Caco-2 (cell line): Measurements from ENCODE around the gene PTPN7. TPM values are rescaled to one million over a fixed set of nuclear protein-coding genes. Genes with fewer than 3 reads are reported as not detected.

Source experiments
- BruUV-seq: library from RNA; stranded (reverse); fragments of 400-500 nt; replicated peaks from 2 replicates; lab custom pipeline; 2021; lab: Mats Ljungman, UMichigan
- CTCF ChIA-PET: fragments of 300-600 bp; sonication (Branson Sonifier 250); formaldehyde crosslinking; loops from one replicate; lab custom pipeline; 2022; ENCODE audit warnings: antibody characterized with exemption; lab: Charles Lee
- POLR2A ChIA-PET: fragments of 300-600 bp; sonication (Branson Sonifier 250); formaldehyde crosslinking; loops from one replicate; lab custom pipeline; 2022; ENCODE audit warnings: antibody characterized with exemption; lab: Charles Lee
- DNase-seq, 2 experiments: peaks; one replicate each; pipeline versions ENCODE4 v3.0.0 to v3.0.0-alpha.2; 2020 to 2022
- H3K27me3 ChIP-seq: replicated peaks from 2 replicates; pipeline ENCODE4 v1.6.0; 2011; ENCODE audit warnings: low read length; ENCODE audit not compliant: control insufficient read depth, insufficient read depth
- H3K36me3 ChIP-seq: 2 replicates; pipeline ENCODE4 v1.5.1; 2011; ENCODE audit warnings: low read length; ENCODE audit not compliant: control insufficient read depth, insufficient read depth
- H3K4me1 ChIP-seq: fragments of 250-450 bp; sonication (Bioruptor Pico); 2 replicates; pipeline ENCODE4 v1.5.1; 2020; ENCODE audit warnings: mild to moderate bottlenecking
- H3K4me3 ChIP-seq: 2 replicates; pipeline ENCODE4 v1.5.1; 2011; ENCODE audit warnings: low read depth, mild to moderate bottlenecking, control low read depth, low read length
- H3K9me3 ChIP-seq: fragments of 250-450 bp; sonication (Bioruptor Pico); 2 replicates; pipeline ENCODE4 v1.5.1; 2020; ENCODE audit warnings: mild to moderate bottlenecking, moderate library complexity
- H3K27ac Mint-ChIP-seq: one replicate; pipeline ENCODE4 v1.8.0; 2022; ENCODE audit warnings: mixed read lengths; ENCODE audit not compliant: unreplicated experiment
- H3K27me3 Mint-ChIP-seq: one replicate; pipeline ENCODE4 v1.8.0; 2022; ENCODE audit warnings: mixed read lengths; ENCODE audit not compliant: insufficient read depth, unreplicated experiment
- H3K36me3 Mint-ChIP-seq: one replicate; pipeline ENCODE4 v1.8.0; 2022; ENCODE audit warnings: mild to moderate bottlenecking, mixed read lengths; ENCODE audit not compliant: insufficient read depth, unreplicated experiment
- H3K4me1 Mint-ChIP-seq: one replicate; pipeline ENCODE4 v1.8.0; 2022; ENCODE audit warnings: low read depth, mixed read lengths; ENCODE audit not compliant: unreplicated experiment
- H3K4me3 Mint-ChIP-seq: one replicate; pipeline ENCODE4 v1.8.0; 2022; ENCODE audit warnings: mild to moderate bottlenecking, moderate library complexity, mixed read lengths; ENCODE audit not compliant: unreplicated experiment
- H3K9me3 Mint-ChIP-seq: one replicate; pipeline ENCODE4 v1.8.0; 2022; ENCODE audit warnings: mixed read lengths; ENCODE audit not compliant: unreplicated experiment
- intact Hi-C: fragments of 100-400 bp; cut with micrococcal nuclease; formaldehyde crosslinking; loops from one replicate; pipeline ENCODE4 v1.10.0; 2022; ENCODE audit not compliant: unreplicated experiment
- total RNA-seq: library from RNA; stranded (reverse); gene quantifications from 2 replicates; pipeline ENCODE4 v1.2.3, GENCODE V29; 2022
- TF ChIP-seq, protein P1 (sequence below), 2 experiments: fragments of 200-600 bp in 1 of 2; IDR thresholded peaks; 1 replicate in 1 of 2; 2 replicates in 1 of 2; pipeline versions ENCODE4 v1.5.1 to v1.8.0; 2011 to 2022; ENCODE audit warnings: antibody characterized with exemption in 1 of 2, control low read depth in 1 of 2, inconsistent platforms in 1 of 2, low read depth in 1 of 2, low read length in 1 of 2, mild to moderate bottlenecking in 1 of 2, moderate library complexity in 1 of 2; ENCODE audit not compliant: insufficient read depth in 1 of 2, severe bottlenecking in 1 of 2, unreplicated experiment in 1 of 2

PTPN7 gene
- total RNA-seq, 1 experiment from 2014 or later, result not detected

DNA sequence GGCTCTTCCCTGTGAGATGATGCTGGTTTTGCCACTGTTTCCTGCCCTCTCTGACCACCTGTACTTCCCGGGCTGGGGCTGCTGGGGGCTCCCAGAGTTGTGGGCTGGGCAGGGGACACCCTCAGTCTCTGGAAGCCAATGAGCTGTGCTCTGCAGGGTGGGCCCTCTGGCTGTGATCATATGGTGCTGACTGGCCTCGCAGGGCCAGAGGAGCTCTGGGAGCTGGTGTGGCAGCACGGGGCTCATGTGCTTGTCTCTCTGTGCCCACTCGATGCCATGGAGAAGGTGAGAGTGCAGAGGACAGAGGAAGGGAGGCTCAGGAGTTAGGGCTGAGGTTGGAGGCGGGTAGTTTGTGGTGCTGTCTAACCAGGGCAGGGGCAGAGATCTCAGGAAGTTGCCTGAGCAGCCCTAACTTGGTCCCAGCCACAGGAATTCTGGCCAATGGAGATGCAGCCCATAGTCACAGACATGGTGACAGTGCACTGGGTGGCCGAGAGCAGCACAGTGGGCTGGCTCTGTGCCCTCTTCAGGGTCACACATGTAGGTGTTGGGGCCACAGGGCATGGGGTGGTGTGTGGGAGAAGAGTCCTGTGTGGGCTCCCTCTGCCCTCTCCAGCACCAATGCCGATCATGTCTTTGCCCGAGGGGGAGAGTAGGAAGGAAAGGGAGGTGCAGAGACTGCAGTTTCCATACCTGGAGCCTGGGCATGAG, 27.4 kb upstream of the PTPN7 start:
- Histone ChIP-seq H3K36me3 (no peaks in the 10 kb centered on the region), H3K9me3 (no peaks in the 10 kb centered on the region), H3K4me1 (peaks cover 17% of the 10 kb centered on the region), H3K27me3 (no peaks in the 10 kb centered on the region), H3K4me3 (no peak overlapping the region)
- Mint-ChIP-seq H3K4me1 (peaks cover 20% of the 10 kb centered on the region), H3K27ac (no peak overlapping the region), H3K9me3 (no peaks in the 10 kb centered on the region), H3K36me3 (peaks cover under 1% of the 10 kb centered on the region), H3K4me3 (no peak overlapping the region), H3K27me3 (peaks cover 2% of the 10 kb centered on the region)
- intact Hi-C loops, result loop anchor here (5.0 kb wide), 1 partner anchor 69 kb away; no protein-coding TSS in a partner anchor
- BruUV-seq, result no TSS peak
- no peak for DNase-seq
- ChIA-PET POLR2A (no interaction called here), CTCF (interaction anchor here (0.7 to 1.6 kb wide), 2 partner anchors 8 to 29 kb away, joined by 3 to 4 read pairs; no protein-coding TSS in a partner anchor)
- TF ChIP-seq, protein P1, sequence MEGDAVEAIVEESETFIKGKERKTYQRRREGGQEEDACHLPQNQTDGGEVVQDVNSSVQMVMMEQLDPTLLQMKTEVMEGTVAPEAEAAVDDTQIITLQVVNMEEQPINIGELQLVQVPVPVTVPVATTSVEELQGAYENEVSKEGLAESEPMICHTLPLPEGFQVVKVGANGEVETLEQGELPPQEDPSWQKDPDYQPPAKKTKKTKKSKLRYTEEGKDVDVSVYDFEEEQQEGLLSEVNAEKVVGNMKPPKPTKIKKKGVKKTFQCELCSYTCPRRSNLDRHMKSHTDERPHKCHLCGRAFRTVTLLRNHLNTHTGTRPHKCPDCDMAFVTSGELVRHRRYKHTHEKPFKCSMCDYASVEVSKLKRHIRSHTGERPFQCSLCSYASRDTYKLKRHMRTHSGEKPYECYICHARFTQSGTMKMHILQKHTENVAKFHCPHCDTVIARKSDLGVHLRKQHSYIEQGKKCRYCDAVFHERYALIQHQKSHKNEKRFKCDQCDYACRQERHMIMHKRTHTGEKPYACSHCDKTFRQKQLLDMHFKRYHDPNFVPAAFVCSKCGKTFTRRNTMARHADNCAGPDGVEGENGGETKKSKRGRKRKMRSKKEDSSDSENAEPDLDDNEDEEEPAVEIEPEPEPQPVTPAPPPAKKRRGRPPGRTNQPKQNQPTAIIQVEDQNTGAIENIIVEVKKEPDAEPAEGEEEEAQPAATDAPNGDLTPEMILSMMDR (IDR thresholded peaks at IDR 0.05; ENCODE audit: insufficient read depth in 1 of 2, low read depth in 1 of 2, low read length in 1 of 2, severe bottlenecking in 1 of 2, unreplicated experiment in 1 of 2), result no peak

DNA sequence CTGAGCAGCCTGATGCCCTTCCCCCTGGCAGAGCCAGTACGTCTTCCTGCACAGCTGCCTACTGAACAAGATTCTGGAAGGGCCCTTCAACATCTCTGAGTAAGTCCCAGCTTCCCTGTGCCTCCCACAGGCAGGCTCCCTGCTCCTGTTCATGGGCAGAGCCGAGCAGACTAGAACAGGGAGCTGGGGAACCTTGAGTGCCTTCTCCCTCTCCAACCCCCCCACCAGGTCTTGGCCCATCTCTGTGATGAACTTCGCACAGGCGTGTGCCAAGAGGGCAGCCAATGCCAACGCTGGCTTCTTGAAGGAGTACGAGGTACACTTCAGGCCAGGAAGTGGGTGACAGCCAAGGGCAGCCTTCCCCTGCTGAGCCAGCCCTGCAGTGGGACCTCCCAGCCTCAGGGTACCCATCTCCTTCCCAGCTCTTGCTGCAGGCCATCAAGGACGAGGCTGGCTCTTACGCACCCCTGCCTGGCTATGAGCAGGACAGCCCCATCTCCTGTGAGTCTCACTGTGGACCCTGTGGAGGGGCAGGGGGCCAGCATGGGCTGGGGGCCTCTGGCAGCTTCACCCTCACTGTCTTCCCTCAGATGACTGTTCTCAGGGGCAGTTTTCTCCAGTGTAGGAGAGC, 26.8 kb upstream of the PTPN7 start:
- H3K36me3 ChIP-seq, result no peaks in the 10 kb centered on the region
- POLR2A ChIA-PET, result no interaction called here
- no peaks in the 10 kb centered on the region for H3K9me3 ChIP-seq
- H3K27me3 ChIP-seq, result no peaks in the 10 kb centered on the region
- Mint-ChIP-seq H3K36me3 (peaks cover 6% of the 10 kb centered on the region), H3K27ac (no peak overlapping the region), H3K27me3 (peaks cover 2% of the 10 kb centered on the region), H3K4me1 (peaks cover 20% of the 10 kb centered on the region), H3K4me3 (no peak overlapping the region), H3K9me3 (no peaks in the 10 kb centered on the region)
- no peak for DNase-seq
- peaks cover 13% of the 10 kb centered on the region for H3K4me1 ChIP-seq
- intact Hi-C loops, result loop anchor here (5.0 kb wide), 1 partner anchor 70 kb away; no protein-coding TSS in a partner anchor
- H3K4me3 ChIP-seq, result no peak overlapping the region
- CTCF ChIA-PET, result interaction anchor here (0.7 kb wide), 1 partner anchor 9 kb away, joined by 4 read pairs; no protein-coding TSS in a partner anchor
- TF ChIP-seq, protein P1 (IDR thresholded peaks at IDR 0.05; ENCODE audit: insufficient read depth in 1 of 2, low read depth in 1 of 2, low read length in 1 of 2, severe bottlenecking in 1 of 2, unreplicated experiment in 1 of 2), result no peak
- BruUV-seq, result no TSS peak

DNA sequence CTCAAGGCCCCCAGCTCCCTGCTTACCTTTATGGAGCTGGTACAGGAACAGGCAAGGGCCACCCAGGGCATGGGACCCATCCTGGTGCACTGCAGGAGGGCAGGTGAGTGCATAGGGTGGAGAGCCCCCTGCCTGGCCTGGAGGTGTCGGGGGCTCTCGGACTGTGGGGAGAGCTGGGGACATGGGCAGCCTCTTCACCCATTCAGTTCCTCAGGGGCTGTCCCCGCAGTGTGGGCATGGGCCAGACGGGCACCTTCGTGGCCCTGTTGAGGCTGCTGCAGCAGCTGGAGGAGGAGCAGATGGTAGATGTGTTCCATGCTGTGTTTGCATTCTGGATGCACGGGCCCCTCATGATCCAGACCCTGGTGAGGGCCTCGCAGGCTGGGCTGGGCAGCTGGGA, 25.9 kb upstream of the PTPN7 start:
- Mint-ChIP-seq H3K27me3 (peaks cover 2% of the 10 kb centered on the region), H3K4me3 (no peak overlapping the region), H3K4me1 (peaks cover 20% of the 10 kb centered on the region), H3K9me3 (no peaks in the 10 kb centered on the region), H3K36me3 (peaks cover 6% of the 10 kb centered on the region), H3K27ac (no peak overlapping the region)
- Histone ChIP-seq H3K36me3 (no peaks in the 10 kb centered on the region), H3K4me1 (peaks cover 13% of the 10 kb centered on the region), H3K9me3 (no peaks in the 10 kb centered on the region), H3K27me3 (no peaks in the 10 kb centered on the region), H3K4me3 (no peak overlapping the region)
- intact Hi-C loops, result loop anchor here (5.0 kb wide), 1 partner anchor 71 kb away; no protein-coding TSS in a partner anchor
- TF ChIP-seq, protein P1 (IDR thresholded peaks at IDR 0.05; ENCODE audit: insufficient read depth in 1 of 2, low read depth in 1 of 2, low read length in 1 of 2, severe bottlenecking in 1 of 2, unreplicated experiment in 1 of 2), result no peak
- DNase-seq, result no peak
- CTCF ChIA-PET, result no interaction called here
- POLR2A ChIA-PET, result no interaction called here
- BruUV-seq, result no TSS peak
